Measurements from ENCODE around the gene NPAS1.

- TF ChIP-seq CTCF (optimal IDR thresholded peaks at IDR 0.05 in 1 of 3, IDR thresholded peaks at IDR 0.05 in 1 of 3, conservative IDR thresholded peaks at IDR 0.05 in 1 of 3; ENCODE audit: extremely low read depth in 1 of 3, insufficient read depth in 2 of 3, low read length in 3 of 3): no peak
- no peak for TF ChIP-seq EZH2 (IDR thresholded peaks at IDR 0.05; ENCODE audit: low read length)
Measured at GRCh38 chr19:47066376-47067214, 47.0 kb downstream of the NPAS1 start.
